ENCODE results near the gene ALKBH7.

ALKBH7 gene

DNA sequence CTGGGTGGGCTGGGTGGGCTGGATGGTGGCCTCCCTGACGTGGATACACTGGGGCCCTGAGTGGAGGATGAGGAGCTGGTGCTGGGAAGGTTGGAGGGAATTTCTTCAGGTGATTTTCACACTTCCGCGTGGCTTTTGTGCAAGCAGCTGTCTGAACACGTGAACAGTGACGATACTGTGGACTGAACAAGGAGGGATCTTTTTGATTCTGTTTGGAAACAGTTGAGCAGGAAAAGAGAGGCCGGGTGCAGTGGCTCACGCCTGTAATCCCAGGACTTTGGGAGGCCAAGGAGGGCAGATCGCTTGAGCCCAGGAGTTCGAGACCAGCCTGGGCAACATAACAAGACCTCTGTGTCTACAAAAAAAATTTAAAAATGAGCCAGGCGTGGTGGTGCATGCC is 29.5 kb downstream of the ALKBH7 start:
- DNase-seq = no peak

DNA sequence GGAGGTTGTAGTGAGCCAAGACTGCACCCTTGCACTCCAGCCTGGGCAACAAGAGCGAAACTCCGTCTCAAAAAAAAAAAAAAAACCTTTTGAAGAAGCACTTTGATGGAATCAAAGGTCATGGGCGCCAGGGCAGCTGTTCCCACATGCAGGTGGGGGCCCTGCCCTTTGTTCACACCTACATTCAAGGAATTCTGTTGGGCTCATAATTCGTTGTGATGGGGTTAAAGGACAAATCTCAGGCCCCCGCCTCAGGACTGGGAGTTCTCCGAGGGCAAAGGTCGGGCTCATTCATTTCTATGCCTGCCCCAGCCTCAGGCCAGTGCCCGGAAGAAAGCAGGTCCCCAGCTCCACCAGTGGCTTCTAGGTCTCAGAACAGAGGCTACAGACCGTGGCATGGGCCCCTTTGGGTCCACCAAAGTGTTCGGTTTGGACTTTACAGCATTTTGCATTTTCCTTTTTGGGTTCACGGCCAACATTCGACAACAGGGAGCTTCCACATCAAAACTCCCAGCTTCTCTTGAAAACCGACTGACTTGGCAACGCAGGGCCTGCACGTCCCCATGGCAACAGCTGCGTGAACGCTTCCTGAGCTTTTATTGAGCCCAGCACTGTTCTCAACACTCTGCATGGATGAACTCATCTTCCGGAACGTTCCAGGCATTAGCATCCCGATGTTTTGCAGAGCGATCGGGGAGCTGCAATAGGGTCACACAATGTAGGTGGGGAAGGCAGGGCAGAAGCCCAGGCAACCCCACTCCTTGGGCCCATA is 30.4 kb downstream of the ALKBH7 start:
- peak; percentile 26 for DNase-seq

DNA sequence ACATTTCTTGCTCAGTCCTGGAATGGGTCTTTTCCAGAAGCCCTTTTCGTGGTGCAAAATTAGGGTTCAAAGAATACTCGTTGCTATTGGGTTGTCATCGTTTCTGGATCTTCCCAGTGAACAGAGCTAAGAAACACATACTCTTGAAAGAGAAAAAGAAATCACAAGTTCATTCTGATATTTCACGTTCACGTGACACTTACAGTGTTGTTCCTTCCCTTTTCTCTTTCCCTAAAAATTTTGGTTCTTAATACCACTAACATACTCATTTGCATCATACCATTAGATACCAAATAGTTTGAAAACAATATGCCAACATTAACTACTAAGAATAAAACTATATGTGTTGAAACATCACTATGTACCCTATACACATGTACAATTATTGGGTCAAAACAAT is 33.8 kb downstream of the ALKBH7 start:
- DNase-seq = no peak

DNA sequence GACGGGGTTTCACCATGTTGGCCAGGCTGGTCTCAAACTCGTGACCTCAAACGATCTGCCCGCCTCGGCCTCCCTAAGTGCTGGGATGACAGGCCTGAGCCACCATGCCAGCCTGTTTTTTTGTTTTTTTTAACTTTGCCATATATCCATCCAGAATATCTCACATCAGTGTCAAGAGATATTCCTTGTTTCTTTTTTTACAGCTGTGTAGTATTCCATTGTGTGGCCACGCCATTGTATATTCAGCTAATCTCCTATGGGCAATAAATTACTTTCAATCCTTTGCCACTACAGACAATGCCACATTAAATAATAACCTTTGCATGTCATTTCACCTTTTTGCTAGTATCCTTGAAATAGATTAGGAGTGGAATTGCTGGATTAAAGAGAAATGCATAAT is 36.8 kb downstream of the ALKBH7 start:
- DNase-seq = no peak

DNA sequence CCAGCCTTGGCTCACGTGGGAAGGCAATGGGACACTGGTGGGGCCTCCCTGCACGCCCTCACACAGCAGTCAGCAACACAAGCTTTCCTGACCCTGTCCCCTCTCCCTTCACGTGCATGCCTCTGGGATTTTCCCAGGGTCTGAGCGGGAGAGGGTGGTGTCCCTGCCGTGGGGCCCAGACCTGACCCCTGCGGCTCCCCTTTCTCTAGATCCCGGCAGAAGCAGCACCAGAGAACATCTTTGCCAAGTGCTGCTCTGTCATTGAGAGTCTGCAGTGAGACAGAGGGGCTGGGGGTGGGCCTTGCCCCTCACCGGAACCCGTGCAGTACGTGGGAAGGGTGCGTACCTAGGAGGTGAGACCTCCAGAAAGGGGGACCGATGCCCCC is 39.5 kb downstream of the ALKBH7 start:
- no peak for DNase-seq

DNA sequence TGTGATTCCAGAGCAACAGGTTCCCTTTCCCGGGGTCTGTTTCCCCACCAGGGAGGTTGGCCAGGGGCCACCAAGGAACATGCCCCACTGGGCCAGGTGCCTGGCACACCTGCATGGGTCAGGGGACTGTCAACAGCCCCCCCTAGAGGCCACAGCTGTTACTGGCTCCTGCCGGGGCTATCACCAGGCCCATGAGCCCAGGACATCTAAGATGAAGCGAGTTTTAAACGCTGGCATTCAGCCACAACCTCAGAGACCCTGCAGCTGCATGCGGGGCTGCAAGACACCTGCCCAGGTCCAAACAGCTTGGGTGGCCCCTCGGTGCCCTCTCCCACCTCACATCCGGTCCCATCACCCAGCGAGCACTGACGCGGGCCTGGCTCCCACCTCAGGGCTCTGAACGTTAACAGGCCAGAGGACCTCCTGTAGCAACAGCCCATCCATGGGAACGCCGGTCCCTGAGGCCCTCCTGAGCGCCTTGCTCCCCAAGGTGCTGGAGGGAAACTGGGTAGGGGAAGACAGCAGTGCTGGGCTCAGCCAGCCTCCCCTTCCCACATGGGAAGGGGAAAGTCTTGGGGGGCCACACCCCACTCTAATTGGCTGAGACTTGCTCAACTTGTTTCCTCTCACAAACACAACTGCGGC is 40.0 kb downstream of the ALKBH7 start:
- DNase-seq = no peak

DNA sequence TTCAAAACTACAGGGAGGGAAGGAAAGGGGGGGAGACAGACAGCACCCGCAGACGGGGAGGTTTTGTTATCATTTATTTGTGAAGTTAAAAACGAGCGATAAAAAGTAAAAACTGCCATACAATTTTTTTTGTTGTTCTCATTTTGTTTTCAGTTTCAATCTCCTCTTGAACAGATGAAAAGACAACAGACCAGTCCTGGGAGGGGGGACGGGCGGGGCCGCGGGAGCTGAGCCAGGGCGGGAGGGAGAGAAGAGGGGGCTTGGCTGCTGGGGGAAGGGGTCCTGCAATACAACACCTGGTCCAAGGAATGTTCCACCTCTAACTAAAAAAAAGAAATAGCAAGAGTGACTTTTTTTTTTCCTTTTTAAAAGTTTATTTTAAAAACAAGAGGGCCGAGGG is 40.7 kb downstream of the ALKBH7 start:
- DNase-seq = no peak

DNA sequence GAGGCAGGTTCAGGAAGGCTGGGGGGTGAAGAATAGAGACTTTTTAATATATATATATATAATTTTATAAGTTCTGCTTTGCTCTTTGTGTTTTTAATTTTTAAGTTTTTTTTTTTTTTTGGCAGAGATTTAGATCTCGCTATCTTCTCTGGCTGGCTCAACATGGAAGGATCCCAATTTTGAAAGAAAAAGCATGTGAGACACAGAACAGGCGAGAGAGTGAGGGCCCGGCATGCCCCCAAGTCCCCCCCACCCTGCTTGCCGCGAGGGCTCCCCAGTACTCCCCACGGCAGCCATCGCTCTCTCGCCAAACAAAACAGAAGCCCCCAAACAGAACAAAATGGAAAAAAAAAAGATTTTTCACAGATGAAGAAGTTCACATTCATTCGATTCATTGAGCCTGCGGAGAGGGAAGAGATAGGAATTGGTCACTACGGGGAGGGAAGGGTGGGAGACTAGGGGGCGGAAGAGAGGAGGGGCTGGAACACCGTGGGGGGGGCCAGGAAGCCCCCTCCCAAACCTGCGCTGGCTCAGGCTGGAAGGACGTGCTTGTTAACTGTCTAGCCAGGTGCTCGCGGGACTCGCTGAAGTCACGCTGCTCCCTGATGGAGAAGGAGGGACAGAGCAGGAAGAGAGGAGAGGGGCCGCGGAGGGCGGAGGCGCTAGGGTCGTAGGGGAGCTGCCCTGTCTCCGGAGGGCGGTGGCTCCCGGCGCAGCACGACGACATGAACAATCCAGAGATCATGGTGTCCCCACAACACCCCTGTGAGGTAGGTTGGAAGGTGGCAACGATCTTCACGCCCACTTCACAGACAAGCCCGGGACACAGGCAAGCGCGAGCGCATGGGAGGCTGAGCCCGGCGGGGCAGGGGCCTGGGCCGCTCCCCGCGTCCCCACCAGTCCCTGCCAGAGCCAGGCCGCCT is 41.4 kb downstream of the ALKBH7 start:
- DNase-seq = no peak

DNA sequence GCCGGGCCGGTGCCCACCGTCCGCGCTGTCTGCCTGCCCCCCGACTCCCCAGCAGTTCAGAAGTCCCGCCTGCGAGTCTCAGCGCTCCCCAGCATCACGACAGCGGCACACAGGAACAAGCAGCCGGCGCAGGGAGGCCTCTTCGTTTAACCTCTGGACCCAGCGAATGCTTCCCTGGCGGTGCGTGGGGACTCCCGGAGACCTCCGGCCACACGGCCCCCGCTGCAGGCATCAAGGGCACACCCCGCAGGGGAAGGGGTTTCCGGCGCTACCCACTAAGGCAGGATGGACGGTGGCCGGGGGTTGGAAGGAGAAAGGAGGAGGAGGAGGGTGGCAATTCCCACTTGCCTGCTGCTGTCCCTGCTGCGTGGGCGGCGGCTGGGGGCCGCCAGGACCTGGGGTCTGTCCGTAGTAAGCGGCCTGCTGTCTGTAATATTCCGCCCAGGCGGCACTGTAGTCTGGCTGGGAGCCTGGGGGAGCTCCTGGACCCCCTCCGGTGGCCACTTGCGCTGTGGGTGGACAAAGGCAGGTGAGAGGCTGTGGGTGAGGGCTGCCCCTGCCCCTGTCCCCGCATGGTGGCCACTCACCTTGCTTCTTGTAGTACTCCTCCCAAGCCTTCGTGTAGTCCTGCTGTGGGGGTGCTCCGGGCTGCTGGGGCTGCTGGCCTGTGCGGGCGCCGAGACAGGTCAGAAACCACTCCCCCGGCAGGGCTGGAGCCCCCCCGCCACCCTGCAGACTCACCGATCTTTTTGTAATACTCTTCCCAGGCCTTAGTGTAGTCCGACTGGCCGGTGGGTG is 42.4 kb downstream of the ALKBH7 start:
- DNase-seq = no peak

DNA sequence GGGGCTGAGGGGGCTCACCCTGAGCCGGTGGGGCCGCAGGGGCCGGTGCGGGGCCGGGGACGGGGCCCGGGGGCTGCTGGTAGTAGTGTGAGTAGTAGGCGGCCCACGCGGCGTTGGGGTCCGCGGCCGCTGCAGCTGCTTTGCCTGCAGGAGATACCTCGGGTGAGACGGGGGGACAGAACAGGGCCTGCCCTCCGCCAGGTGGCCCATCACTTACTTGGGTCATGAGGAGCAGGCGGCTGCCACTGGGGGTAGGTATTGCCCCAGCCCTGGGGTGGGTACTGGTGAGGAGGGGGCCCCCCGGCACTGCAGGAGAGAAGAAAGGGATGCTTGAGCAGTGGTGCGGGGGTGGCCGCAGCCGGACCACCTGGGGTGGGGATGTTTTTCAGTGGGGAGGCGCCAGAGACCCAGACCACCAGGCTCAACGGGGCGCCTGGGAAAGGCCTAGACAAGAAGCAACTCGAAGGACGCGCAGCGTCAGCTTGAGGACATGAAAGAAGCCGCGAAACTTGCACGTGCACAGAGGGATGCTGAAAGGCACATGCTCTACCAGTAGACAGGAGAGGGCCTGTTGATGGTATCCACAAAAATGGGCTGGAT is 43.1 kb downstream of the ALKBH7 start:
- DNase-seq = no peak

DNA sequence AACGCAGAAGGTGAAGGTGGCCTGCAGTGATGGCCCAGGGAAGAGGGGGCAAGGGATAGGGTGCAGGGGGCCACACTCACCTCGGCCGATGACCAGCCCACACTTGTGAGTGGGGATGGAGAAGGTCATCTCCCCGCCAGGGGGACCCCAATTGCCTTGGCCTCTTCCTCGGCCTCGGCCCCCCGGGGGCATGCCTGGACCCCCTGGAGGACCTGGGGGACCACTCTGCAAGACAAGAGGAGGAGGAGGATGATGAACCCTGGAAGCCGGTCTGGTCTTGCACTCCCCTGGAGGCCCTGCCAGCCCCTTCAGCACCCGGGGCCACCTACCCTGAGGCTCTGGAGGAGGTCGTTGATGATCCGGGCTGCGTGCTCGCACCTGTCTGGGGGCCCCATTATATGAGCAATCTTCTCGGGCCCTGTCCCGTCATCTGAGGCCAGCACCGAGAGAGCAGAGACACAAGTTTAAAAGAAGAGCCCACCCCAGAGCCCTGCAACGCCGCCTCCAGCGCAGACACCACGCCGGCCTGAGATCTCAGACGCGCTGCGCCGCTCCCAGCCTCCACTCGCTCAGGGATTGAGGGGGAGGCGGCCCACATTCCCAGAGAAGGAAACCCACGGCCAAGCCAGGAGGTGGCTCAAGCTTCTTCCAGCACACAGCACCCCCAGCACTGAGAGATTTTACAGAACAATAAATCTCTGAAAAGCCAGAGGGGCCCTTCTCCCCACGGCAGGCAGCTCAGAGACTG is 44.2 kb downstream of the ALKBH7 start:
- DNase-seq = no peak

DNA sequence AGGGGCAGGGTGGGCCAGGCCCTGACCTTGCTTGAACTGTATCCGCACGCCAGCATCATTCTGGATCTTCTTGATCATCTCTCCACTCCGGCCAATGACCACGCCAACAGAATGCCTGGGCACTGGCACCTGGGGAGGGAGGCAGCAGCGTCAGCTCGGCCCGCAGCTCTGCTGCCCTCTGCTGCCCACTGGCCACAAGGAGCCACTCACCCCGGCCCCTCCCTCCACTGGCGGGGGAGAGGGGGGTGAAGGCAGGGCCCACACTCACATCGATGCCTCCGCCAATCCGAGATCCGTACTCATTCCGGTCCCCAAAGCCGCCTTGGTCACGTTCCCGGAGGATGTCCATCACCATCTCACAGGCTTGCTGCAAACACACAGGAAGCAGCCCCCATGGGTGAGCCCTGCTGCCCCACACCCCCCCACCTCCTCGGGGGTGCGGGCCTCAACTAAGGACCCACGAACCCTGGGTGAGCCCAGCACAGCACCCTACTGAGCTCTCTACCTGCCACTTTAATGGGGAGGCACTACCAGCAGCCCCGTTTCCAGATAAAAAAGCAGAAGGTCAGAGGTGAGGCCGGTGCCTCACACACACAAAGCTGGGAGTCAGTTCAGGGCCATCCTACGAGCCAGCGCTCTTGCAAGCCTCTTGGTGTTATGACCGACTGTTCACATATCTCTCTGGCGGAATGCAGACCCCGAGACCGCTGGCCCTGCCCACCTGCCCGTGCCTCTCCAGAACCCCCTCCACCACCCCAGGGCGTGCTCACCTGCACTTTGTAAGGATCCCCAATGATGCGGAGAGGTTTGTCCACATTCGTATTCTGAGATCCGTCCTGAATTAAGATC is 45.3 kb downstream of the ALKBH7 start:
- DNase-seq = no peak

DNA sequence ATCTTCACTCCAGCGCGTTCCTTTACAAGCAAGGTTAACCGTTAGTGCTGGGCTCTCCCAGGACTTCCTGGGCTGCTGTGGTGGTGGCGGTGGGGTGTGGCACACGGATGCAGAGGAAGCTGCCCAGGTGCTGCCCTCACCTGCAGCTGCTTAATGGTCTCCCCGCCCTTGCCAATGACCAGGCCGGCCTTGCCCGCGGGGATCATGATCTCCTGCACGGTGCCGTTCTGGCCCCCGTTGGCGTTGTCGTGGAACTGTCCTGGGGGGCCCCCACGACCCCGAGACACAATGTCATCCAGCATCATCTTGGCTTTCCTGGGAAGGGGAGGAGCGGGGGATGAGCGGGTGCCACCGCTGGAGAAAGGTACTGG is 46.0 kb downstream of the ALKBH7 start:
- DNase-seq = no peak

DNA sequence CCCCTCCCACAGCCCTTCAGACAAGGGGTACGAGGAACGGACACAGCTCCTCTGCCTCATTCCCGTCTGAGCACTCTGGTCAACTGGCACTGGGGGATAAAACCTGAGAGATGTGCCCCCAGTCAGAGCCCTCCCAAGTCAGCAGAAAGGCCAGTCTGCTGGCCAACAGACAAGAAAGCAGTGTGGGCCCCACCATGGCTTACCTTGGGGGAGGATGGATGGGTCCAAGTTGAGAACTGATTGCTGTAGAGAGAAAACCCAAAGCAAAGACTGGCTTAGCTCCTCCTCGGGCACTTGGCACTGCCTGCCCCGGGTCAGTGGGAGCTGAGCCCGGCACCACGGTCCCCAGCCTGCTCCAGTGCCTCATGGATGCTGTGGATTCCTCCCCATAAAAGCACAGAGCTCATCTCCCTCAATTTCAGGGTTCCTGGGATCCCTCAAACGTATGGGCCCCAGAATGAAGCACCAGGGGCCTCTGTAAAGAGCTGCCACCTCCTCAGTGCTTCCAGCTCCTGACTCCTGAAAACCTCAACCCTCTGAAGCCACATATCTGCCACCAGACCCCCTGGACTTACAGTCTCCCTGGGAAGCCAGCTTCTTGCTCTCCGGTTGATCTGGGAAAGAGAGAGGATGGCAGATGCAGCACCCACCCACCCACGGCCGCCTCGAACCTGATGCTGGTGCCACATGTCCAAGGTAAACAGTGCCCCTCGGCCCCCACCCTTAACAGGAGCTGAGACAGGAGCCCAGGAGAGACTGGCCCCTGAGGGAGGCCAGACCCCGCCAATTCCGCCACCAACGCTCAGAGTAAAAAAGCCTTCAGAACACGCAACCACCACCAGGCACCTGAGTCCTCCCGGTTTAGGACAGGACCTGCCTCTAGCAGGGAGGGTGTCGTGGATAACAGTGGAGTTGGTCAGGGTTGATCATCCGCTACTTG is 48.8 kb downstream of the ALKBH7 start:
- no peak for DNase-seq

DNA sequence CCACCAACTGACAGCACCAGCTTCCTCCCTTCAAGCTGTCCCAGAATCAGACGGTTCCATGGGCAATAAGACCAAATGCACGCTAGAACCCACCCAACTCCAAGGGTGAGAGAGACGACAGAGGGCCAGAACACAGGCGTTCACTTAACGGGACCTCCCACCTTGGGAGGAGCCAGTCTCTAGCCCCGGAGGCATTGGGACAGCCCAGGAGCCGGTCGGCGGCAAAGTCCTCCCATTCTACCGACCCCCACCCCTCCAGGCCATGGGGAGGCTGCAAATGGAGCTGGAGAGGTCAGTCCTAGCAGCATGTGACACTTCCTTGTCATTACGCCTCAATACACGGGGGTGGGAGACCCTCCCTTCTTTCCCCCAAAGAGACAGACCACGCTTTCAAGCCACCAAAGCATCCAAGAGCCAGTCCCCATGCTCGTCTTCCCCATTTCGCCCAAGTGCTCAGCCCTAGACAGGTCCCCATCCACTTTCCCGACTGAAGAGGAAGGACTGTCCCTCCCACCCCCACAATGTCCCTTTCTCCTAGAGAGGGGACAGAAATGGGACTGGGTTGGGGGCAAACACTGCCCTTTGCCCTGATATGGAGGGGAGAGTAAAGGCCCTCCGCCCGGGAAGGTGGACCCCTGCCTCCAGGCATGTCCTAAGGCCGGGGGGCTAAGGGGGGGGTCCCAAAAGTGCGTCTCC is 51.1 kb downstream of the ALKBH7 start:
- no peak for DNase-seq

DNA sequence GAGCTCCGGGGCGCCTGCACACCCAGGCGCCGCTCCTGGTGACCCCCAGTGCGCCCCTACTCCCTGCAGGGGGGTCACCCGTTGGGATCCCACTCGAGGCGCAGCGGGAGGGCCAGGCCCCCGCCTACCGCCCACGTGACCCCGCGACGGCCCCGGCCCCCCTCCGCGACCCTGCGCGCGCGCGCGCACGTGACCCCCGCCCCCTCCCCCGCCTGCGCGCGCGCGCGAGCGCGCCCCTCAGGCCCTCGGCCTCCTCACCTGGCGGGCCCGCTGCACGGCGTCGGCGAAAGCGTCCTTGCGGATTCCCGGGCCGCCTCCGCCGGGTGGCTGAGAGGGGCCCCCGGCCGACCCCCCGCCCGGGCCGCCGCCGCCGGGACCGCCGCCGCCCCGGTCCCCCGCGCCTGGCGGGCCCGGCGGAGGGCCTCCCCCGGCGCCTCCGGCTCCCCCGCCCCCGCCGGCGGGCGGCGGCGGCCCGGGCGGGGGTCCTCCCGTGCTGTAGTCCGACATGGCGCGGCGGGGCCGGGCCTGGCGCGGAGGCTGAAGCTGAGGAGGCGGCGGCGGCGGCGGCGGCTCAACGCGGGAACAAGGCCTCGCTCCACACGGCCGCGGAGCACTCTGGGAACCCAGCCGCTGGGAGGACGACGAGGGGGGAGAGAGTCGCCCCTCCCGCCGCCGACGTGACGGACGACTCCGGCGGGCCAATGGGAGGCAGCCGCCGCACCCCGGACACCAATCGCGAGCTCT is 51.8 kb downstream of the ALKBH7 start, which contains the start of gene KHSRP:
KHSRP (minus strand) TSS at position 617 of the 744 bp plus-strand sequence; CDS start at position 507, 110 bp downstream.
- DNase-seq = no peak
